Measurements from ENCODE around the gene SMCO4. TPM values are rescaled to one million over a fixed set of nuclear protein-coding genes. Genes with fewer than 3 reads are reported as not detected.
"Not testable (repeated sequence)": the region's sequence is repeated elsewhere in the genome, so short reads cannot be mapped to it uniquely, and the experiment has no call there.

The SMCO4 gene
- total RNA-seq, 1 donor from 2014 or later: 6.3 TPM

- DNase-seq (ENCODE audit: low spot score): no peak
Measured at GRCh38 chr11:93560199-93560932, 17.2 kb upstream of the SMCO4 start.

- no peak for DNase-seq (ENCODE audit: low spot score)
Measured at GRCh38 chr11:93559681-93560080, 16.5 kb upstream of the SMCO4 start.

GRCh38 chr11:93552874-93553273 lies 9.7 kb upstream of the SMCO4 start:
- DNase-seq (ENCODE audit: low spot score): no peak

GRCh38 chr11:93549976-93550375 lies 6.8 kb upstream of the SMCO4 start:
- DNase-seq (ENCODE audit: low spot score): no peak

- DNase-seq (ENCODE audit: low spot score): no peak
Measured at GRCh38 chr11:93548679-93549319, 5.6 kb upstream of the SMCO4 start.

- DNase-seq (ENCODE audit: low spot score): peak; percentile 48
Measured at GRCh38 chr11:93547773-93548172, 4.6 kb upstream of the SMCO4 start.

GRCh38 chr11:93547028-93547427 lies 3.8 kb upstream of the SMCO4 start:
- no peak for DNase-seq (ENCODE audit: low spot score)

- DNase-seq (ENCODE audit: low spot score): no peak
Measured at GRCh38 chr11:93545566-93545965, 2.4 kb upstream of the SMCO4 start.

- DNase-seq (ENCODE audit: low spot score): peak; percentile 42
Measured at GRCh38 chr11:93542811-93543229, 371 bp downstream of the SMCO4 start.

- DNase-seq (ENCODE audit: low spot score): peak; percentile 69
Measured at GRCh38 chr11:93541884-93542810, 1.0 kb downstream of the SMCO4 start.

GRCh38 chr11:93540896-93541553 lies 2.2 kb downstream of the SMCO4 start:
- no peak for DNase-seq (ENCODE audit: low spot score)

GRCh38 chr11:93540337-93540736 lies 2.9 kb downstream of the SMCO4 start:
- DNase-seq (ENCODE audit: low spot score): no peak

- DNase-seq (ENCODE audit: low spot score): no peak
Measured at GRCh38 chr11:93537767-93538261, 5.4 kb downstream of the SMCO4 start.

- DNase-seq (ENCODE audit: low spot score): no peak
Measured at GRCh38 chr11:93537049-93537448, 6.1 kb downstream of the SMCO4 start.

GRCh38 chr11:93536101-93536861 lies 6.9 kb downstream of the SMCO4 start:
- DNase-seq (ENCODE audit: low spot score): no peak

GRCh38 chr11:93535578-93535977 lies 7.6 kb downstream of the SMCO4 start:
- DNase-seq (ENCODE audit: low spot score): not testable (repeated sequence)

GRCh38 chr11:93532806-93533205 lies 10.4 kb downstream of the SMCO4 start:
- no peak for DNase-seq (ENCODE audit: low spot score)

GRCh38 chr11:93532281-93532789 lies 10.9 kb downstream of the SMCO4 start:
- no peak for DNase-seq (ENCODE audit: low spot score)

- no peak for DNase-seq (ENCODE audit: low spot score)
Measured at GRCh38 chr11:93530468-93530826, 12.7 kb downstream of the SMCO4 start.

GRCh38 chr11:93529707-93530467 lies 13.3 kb downstream of the SMCO4 start:
- no peak for DNase-seq (ENCODE audit: low spot score)

Measured in umbilical cord (tissue), 2 donors.